Erythroblast (primary cell): ENCODE measurements around the gene CFAP97D1.

Experiments
- GATA1 ChIP-seq: IDR thresholded peaks from 2 replicates; pipeline ENCODE4 v1.6.1; 2011; ENCODE audit warnings: low read depth, mild to moderate bottlenecking, control low read depth, low read length, moderate library complexity
- POLR2A ChIP-seq: IDR thresholded peaks from 2 replicates; pipeline ENCODE4 v1.6.1; 2011; ENCODE audit warnings: mild to moderate bottlenecking, low read length

- TF ChIP-seq POLR2A (no peak), GATA1 (no peak)
These were observed 47.4 kb downstream of the CFAP97D1 start for GRCh38 chr17:43827596-43827995.
